Medulla oblongata (tissue), 1 donor: ENCODE results near the gene MEGF8.
A peak's percentile ranks its signal among the peaks of the same experiment; 100 is the strongest.

ENCODE experiments used
- DNase-seq: peaks from one replicate; pipeline ENCODE4 v3.0.0-alpha.2; 2015; ENCODE audit errors: extremely low spot score

The MEGF8 gene

DNA sequence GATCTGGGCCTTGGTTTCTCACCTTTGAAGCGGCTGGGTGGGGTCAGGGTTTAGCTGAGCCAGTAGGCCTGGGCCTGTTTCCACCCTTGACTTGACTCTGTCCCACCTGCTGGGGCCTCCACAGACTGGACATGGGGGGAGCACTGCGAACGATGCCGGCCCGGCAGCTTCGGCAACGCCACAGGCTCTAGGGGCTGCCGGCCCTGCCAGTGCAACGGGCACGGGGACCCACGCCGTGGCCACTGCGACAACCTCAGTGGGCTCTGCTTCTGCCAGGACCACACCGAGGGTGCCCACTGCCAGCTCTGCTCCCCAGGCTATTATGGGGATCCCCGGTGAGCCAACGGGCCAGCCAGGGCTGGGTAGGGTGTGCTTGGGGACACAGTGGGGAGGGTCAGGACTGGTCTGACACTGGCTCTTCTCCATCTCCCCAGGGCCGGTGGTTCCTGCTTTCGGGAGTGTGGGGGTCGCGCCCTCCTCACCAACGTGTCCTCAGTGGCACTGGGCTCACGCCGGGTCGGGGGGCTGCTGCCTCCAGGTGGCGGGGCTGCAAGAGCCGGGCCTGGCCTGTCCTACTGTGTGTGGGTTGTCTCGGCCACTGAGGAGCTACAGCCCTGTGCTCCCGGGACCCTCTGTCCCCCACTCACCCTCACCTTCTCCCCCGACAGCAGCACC lies 28.0 kb downstream of the MEGF8 start:
- DNase-seq, result no peak

DNA sequence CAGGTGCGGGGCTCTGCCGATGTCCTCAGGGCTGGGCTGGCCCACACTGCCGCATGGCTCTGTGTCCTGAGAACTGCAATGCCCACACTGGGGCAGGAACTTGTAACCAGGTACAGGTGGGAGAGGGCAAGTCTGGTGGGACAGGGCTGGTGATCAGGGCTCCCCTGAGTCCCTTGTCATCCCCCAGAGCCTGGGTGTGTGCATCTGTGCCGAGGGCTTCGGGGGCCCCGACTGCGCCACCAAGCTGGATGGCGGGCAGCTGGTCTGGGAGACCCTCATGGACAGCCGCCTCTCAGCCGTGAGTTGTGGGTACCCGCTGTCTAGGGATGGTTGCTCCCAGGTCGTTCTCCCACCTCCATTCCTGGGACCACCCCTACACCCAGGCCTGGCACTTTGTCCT lies 30.5 kb downstream of the MEGF8 start:
- no peak for DNase-seq

DNA sequence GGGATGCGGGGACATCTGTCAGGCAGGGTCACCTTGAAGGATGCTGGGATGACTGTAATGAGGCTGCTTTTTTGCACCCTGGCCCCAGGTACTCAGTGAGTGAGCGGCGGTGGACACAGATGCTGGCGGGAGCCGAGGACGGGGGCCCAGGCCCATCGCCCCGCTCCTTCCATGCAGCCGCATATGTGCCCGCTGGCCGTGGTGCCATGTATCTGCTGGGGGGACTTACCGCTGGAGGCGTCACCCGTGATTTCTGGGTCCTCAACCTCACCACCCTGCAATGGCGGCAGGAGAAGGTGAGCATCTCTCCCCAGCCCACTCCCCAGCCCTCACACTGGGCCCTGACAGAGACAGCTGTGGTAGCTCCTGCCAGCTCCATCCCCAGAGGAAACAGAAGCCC lies 31.3 kb downstream of the MEGF8 start:
- no peak for DNase-seq

DNA sequence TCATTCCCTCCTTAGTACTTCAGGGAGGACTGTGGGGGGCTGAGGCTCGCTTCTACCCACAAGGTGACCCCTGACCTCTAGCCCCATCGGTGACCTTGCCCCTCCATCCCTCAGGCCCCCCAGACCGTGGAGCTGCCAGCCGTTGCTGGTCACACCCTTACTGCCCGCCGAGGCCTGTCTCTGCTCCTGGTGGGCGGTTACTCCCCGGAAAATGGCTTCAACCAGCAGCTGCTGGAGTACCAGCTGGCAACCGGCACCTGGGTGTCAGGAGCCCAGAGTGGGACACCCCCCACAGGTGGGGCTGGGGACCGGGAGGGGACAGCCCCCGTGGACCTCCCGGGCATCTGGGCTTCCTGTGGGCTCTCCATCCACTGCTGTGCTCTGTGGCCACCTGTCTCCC lies 31.9 kb downstream of the MEGF8 start:
- DNase-seq, result no peak

DNA sequence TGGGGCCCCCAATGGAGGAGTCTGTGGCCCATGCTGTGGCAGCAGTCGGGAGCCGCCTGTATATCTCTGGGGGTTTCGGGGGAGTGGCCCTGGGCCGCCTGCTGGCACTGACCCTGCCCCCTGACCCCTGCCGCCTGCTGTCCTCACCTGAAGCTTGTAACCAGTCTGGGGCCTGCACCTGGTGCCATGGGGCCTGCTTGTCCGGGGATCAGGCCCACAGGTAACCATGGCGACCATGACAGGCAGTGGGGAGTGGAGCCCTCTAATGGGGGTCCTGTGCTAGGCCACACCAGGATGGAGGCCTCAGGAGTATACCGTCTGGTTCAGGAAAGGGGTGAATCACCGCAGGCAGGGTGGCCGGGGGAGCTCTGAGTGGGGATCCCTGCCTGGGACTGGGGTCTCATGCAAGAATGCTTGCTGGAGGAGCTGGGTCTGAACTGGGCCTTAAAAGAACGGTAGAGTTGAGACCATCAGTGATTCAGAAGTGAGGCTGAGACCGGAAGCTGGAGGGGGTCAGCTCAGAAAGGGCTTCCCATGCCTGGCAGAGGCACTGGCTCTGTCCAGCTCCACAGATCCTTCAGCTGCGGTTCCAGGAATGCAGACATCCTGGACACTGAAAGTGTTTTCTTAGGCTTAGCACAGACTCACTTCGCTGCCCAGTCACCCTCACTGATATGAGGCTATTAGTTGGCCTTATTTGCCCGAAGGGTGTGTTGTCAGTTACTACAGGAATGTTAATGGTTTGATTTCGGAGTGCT lies 35.5 kb downstream of the MEGF8 start:
- DNase-seq, result no peak

DNA sequence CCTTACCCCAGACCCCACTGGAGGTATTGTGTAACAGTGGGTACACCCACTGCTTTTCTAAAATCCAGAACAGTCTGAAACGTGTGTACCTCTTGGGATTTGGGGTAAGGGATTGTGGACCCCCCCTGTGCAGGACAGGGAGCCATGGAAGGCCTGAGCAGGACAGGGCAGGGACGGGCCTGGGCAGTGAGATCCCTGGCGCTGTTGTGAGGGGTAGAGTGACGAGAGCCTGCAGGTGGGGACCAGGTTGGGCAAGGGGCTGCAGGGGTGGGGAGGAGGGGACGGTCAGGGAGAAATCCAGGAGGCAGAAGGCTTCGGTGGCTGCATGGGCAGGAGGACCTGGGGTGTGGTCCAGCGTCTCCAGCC lies 36.1 kb downstream of the MEGF8 start:
- DNase-seq, result no peak

DNA sequence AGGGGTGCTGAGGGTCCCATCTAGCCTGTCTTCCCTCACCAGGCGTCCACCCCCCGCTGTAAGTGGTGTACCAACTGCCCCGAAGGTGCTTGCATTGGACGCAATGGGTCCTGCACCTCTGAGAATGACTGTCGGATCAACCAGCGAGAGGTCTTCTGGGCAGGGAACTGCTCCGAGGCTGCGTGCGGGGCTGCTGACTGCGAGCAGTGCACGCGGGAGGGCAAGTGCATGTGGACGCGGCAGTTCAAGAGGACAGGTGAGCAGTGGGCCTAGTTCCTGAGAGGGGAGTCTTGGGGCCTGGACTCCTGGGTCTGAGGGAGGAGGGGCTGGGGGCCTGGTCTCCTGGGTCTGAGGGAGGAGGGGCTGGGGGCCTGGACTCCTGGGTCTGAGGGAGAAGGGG lies 36.9 kb downstream of the MEGF8 start:
- DNase-seq, result no peak

DNA sequence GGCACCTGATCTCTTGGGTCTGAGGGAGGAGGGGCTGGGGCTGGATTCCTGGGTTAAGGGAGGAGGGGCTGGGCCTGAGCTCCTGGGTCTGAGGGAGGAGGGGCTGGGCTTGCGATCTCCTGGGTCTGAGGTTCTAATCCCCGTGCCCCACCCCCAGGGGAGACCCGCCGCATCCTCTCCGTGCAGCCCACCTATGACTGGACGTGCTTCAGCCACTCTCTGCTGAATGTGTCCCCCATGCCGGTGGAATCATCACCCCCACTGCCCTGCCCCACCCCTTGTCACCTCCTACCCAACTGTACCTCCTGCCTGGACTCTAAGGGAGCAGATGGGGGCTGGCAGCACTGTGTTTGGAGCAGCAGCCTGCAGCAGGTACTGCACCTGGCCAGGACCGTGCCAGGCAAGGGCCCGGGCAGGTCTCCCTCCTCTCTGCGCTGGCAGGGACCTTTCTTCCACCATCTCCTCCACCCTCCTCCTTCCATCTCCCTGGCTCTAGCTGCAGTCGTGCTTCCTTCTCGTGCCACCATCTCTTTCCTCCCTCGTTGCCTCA lies 37.5 kb downstream of the MEGF8 start:
- no peak for DNase-seq

DNA sequence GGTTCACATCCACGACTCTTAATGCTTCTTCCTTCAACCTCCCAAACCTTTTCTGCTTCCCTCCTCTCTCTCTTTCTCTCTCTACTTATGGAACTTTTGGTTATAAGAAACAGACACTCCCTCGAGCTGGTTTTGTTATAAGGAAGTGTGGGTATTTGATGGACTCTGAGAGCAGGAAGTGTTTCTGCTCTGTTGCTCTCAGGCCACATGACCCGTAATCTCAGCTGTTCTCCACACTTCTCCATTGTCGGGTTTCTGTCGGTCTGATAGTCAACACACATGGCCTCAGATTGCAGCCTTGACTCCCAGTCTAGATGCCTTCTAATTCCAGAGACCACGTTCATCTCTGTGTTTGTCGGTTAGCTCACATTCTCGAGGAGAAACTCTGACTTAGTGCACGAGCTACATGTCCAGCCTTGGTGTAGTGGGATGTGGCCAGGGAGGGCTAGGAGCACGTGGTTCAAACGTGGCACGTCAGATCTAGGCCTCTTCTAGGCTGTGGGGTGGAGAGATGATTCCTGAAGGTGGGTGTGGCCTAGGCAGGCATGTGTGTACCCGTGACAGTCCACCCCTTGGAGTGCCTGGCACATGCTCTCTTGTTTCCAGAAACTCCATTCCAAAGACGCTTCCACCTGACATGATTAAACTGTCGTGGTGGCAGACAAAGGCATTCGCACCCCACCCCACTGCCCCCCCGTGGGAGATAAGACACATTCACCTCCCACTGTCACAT lies 38.3 kb downstream of the MEGF8 start:
- DNase-seq, result peak; percentile 68

DNA sequence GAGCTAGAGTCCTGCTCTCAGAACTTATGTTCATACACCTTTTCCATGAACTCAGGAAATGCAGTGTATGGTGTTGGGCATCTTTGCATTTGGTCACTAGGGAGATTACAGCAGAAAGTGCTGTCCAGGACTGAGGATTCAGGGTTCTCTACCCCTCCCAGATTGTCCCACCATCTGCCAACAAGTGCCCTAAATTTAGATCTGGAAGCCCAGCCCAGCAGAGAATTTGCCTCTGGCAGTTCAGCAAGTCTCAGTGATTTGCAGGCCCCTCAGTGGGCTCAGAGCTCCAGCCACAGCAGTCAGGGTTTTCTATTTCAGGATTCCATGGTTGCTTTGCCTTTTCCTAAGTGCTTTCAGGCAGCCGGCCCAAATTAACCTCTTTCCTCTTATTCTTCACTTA lies 41.2 kb downstream of the MEGF8 start:
- no peak for DNase-seq

DNA sequence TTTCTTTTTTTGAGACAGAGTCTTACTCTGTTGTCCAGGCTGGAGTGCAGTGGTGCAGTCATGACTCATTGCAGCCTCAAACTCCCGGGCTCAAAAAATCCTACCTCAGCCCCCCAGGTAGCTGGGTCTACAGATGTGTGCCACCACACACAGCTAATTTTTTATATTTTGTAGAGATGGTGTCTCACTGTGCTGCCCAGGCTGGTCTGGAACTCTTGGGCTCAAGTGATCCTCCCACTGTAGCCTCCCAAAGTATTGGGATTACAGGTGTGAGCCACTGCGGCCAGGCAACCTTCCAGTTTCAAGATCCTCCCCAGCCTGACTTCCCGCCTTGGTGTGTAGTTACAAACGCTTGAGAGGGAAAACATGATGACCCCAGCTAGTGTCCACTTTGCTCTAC lies 42.5 kb downstream of the MEGF8 start:
- DNase-seq, result no peak

DNA sequence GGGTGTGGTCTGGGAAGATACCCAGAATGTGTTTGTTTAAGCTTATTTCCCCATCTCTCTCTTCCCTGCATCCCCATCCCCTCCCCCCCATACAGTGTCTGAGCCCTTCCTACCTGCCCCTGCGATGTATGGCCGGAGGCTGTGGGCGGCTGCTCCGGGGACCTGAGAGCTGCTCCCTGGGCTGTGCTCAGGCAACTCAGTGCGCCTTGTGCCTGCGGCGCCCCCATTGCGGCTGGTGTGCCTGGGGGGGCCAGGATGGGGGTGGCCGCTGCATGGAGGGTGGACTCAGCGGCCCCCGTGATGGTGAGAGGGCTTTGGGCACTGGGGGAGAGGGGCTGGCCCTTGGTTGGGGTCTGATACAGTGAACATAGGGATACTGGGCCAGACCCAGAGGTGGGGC lies 42.9 kb downstream of the MEGF8 start:
- DNase-seq, result no peak

DNA sequence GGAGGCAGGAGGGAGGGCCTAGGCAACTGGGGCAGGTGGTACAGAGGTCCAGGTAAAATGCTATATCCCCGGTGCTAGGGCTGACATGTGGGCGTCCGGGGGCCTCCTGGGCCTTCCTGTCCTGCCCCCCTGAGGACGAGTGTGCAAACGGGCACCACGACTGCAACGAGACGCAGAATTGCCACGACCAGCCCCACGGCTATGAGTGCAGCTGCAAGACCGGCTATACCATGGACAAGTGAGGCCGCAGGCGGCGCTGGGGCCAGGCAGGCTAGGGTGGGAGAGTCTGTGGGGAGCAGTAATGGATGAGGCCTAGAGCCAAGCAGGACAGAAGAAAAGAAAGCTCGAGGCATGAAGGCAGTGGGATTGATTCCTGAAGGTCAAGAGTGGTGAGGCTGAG lies 43.3 kb downstream of the MEGF8 start:
- DNase-seq, result no peak

DNA sequence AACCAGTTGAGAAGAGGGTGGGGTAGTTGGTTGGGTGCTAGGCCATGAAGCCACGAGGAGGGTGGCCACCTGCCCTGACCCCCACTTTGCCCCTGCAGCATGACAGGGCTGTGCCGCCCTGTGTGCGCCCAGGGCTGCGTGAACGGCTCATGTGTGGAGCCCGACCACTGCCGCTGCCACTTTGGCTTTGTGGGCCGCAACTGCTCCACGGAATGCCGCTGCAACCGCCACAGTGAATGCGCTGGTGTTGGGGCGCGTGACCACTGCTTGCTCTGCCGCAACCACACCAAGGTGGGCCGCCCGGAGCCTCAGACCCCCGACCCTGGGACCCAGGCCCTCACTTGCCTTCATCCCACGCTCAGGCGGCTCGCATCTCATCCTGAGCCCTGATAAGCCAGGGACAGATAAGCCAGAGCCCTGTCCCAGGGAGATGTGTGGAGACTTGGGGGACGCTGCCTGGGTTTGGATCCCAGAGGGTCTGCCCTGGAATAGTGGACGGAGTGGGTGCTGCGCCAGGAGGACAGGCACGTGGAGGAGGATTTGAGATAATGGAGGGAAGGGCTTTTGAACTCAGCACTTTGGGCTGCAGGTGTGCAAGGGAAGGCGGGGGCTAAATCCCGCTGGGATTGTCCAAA lies 44.1 kb downstream of the MEGF8 start:
- no peak for DNase-seq

DNA sequence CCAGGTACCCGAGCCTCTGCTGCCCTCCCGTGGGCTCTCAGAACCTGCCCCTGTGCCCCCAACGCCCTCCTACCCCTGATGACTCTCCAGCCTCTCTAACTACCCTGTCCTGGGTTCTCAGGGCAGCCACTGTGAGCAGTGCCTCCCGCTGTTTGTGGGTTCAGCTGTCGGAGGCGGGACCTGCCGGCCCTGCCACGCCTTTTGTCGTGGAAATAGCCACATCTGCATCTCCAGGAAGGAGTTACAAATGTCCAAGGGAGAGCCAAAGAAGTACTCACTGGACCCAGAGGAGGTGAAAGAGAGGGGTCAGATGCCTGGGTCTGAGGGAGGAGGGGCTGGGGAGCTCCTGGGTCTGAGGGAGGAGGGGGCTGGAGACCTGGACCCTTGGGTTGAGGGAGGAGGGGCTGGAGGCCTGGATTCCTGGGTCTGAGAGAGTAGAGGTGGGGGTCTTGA lies 44.7 kb downstream of the MEGF8 start:
- no peak for DNase-seq

DNA sequence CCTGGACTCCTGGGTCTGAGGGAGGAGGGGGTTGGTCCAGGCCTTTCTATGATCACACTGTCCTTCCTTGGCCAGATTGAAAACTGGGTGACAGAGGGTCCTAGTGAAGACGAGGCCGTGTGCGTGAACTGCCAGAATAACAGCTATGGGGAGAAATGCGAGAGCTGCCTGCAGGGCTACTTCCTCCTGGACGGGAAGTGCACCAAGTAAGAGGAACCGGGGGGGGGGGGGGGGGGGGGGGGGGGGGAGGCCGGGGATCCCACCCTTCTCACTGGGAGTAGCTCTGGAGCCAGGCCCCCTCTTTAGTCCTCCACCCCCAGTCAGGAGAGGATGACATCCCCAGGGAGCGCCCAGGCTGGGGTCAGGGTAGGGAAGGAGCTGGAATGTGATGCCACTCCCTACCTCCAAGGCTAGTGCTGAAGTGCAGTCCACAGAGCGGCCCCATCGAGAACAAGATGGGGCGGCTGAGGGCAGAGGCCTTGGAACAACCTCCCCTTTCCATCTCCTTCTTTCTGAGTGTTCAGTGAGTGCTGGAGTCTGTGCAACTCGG lies 45.3 kb downstream of the MEGF8 start:
- no peak for DNase-seq

DNA sequence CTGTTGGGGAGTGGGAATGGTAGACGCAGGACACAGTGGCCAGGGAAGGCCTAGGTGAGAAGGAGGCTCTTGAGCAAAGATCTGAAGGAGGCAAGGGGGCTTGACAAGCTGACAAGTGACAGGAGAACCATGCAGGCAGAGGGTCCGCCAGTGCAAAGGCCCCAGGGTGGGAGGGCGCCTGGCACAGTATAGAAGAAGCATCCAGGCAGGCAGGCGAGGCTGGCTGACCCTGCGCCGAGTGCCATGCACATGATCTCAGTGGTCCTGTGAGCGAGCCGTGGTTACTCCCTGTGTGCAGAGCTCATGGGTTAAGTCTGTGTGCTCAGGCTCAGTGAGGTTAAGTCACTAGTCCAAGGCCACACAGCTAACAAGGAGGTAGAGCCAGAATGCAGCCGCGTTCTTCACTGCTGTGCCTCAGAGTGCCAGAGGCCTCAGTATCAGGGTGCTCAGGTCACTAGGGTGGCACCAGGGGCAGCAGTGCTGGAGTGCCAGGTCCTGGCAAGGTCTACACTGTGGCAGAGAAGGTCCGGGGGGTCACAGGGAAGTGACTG lies 49.5 kb downstream of the MEGF8 start:
- DNase-seq, result no peak

DNA sequence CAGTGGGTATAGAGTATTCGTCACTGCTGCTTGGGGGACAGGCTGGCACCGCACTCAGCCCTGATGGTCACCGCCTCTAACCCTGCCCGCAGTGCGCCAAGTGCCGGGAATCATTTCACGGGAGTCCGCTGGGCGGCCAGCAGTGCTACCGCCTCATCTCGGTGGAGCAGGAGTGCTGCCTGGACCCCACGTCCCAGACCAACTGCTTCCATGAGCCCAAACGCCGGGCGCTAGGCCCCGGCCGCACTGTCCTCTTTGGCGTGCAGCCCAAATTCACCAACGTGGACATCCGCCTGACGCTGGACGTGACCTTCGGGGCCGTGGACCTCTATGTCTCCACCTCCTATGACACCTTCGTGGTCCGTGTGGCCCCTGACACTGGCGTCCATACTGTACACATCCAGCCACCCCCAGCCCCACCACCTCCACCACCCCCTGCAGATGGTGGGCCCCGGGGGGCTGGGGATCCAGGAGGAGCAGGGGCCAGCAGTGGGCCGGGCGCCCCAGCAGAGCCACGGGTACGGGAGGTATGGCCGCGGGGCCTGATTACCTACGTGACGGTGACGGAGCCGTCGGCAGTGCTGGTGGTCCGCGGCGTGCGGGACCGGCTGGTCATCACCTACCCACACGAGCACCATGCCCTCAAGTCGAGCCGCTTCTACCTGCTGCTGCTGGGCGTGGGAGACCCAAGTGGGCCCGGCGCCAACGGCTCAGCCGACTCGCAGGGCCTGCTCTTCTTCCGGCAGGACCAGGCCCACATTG lies 50.2 kb downstream of the MEGF8 start:
- no peak for DNase-seq

DNA sequence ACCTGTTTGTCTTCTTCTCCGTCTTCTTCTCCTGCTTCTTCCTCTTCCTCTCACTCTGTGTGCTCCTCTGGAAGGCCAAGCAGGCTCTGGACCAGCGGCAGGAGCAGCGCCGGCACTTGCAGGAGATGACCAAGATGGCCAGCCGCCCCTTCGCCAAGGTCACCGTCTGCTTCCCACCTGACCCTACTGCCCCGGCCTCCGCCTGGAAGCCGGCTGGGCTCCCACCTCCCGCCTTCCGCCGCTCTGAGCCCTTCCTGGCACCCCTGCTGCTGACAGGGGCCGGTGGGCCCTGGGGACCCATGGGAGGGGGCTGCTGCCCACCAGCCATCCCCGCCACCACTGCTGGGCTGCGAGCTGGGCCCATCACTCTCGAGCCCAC lies 50.7 kb downstream of the MEGF8 start:
- DNase-seq, result no peak

DNA sequence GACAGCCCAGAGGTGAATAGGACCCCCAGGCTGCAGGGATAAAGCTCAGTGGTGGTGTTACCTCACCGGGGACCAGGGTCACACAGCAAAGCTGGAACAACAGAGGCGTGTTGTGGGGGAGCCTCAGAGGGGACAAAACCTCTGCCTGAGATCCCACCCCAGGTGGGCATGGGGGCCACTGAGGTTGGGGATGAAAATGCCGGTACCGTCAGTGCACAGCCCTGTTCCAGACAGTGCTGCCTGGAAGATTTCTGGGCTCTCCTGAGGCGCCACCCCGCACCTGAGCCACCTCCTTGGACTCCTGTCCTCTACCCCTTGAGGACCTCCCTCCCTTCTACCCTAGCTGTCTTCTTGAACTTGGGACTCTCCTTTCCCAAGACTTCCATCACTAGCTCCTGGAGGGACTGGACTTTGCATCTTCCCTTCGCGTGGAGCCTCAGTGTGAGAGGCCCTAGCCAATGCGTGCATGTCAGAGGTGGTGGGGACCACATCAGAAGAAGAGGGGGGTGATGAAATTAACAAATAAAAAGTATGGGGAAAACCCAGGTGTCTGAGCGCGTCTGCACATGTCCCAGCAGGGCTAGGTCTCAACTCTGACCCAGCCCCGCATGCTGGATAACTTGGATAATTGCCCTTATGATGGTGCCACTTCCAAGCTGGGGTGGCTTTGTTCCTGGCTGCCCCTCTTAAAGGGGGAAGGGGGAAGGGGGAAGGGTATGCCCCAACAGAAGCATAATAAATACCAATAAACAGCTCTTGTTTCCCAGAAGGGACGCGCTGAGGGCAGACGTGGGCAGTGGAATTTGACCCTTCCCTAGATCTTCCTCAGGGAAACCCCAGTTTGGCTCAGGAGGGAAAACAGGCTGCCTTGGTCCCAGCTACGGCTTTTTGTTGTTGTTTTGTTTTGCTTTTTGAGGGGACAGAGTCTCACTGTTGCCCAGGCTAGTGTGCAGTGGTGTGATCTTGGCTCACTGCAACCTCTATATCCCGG lies 53.1 kb downstream of the MEGF8 start:
- no peak for DNase-seq
